HG03108 (cell line): ENCODE measurements around the gene SLC44A2.

Experiments
- ATAC-seq: cut with Tn5 transposase; IDR thresholded peaks from one replicate; pipeline ENCODE4 v1.9.1; 2021; ENCODE audit warnings: moderate library complexity; ENCODE audit not compliant: unreplicated experiment

Gene SLC44A2

GRCh38 chr19:10615429-10616023, 9.8 kb upstream of the SLC44A2 start:
- no peak for ATAC-seq

- ATAC-seq: no peak
Observed at GRCh38 chr19:10617409-10618121, 7.8 kb upstream of the SLC44A2 start.

- ATAC-seq: no peak
Observed at GRCh38 chr19:10618846-10619245, 6.5 kb upstream of the SLC44A2 start.

- ATAC-seq: no peak
Observed at GRCh38 chr19:10620786-10621185, 4.6 kb upstream of the SLC44A2 start.

GRCh38 chr19:10621966-10622365, 3.4 kb upstream of the SLC44A2 start:
- ATAC-seq: no peak

- ATAC-seq: no peak
Observed at GRCh38 chr19:10624585-10624984, 768 bp upstream of the SLC44A2 start.

GRCh38 chr19:10625762-10626138, 397 bp downstream of the SLC44A2 start:
- ATAC-seq: no peak

GRCh38 chr19:10631874-10632273, 6.5 kb downstream of the SLC44A2 start:
- ATAC-seq: no peak

- ATAC-seq: no peak
Observed at GRCh38 chr19:10634430-10634829, 9.1 kb downstream of the SLC44A2 start.

- no peak for ATAC-seq
Observed at GRCh38 chr19:10634963-10635362, 9.6 kb downstream of the SLC44A2 start.

GRCh38 chr19:10636304-10636972, 11.1 kb downstream of the SLC44A2 start:
- ATAC-seq: no peak

- no peak for ATAC-seq
Observed at GRCh38 chr19:10637894-10638293, 12.5 kb downstream of the SLC44A2 start.

- peak; percentile 51 for ATAC-seq
Observed at GRCh38 chr19:10639836-10640235, 14.5 kb downstream of the SLC44A2 start.

- ATAC-seq: no peak
Observed at GRCh38 chr19:10640361-10640760, 15.0 kb downstream of the SLC44A2 start.

GRCh38 chr19:10641248-10641647, 15.9 kb downstream of the SLC44A2 start:
- ATAC-seq: no peak

- ATAC-seq: no peak
Observed at GRCh38 chr19:10642473-10643171, 17.3 kb downstream of the SLC44A2 start.

GRCh38 chr19:10643172-10643967, 18.0 kb downstream of the SLC44A2 start:
- ATAC-seq: no peak

- ATAC-seq: no peak
Observed at GRCh38 chr19:10643968-10644259, 18.6 kb downstream of the SLC44A2 start.

- no peak for ATAC-seq
Observed at GRCh38 chr19:10644260-10645007, 19.1 kb downstream of the SLC44A2 start.

- ATAC-seq: no peak
Observed at GRCh38 chr19:10646456-10647159, 21.3 kb downstream of the SLC44A2 start.
